ENCODE data around the gene LRRC75A. TPM values are rescaled to one million over a fixed set of nuclear protein-coding genes. Genes with fewer than 3 reads are reported as not detected.
A peak's percentile ranks its signal among the peaks of the same experiment; 100 is the strongest.

The LRRC75A gene
- total and polyA plus RNA-seq, 2 donors (not counting 3 experiments of a cell fraction or from before 2014, with no cell fraction given), result 3.7 to 6.1 TPM

GRCh38 chr17:16442594-16443510 lies 49.1 kb downstream of the LRRC75A start:
- Histone ChIP-seq H3K9ac (replicated peaks; ENCODE audit: extremely low read depth, insufficient read depth, low read length) (peak overlapping the region; percentile 44), H3K4me3 (replicated peaks in 1 of 3; ENCODE audit: insufficient read depth in 1 of 3, low read depth in 1 of 3, low read length in 3 of 3) (peak overlapping the region in 1 of 3 experiments; percentile 97), H3K27ac (ENCODE audit: insufficient read depth, low read depth, low read length) (no peak overlapping the region), H3K9me1 (replicated peaks; ENCODE audit: control insufficient read depth, extremely low read depth, insufficient read depth, low read length) (no peaks in the 10 kb centered on the region), H3K9me3 (replicated peaks; ENCODE audit: control insufficient read depth, insufficient read depth, low read length) (no peaks in the 10 kb centered on the region), H3K4me2 (ENCODE audit: insufficient read depth, low read length) (peak overlapping the region; percentile 67), H4K20me1 (replicated peaks; ENCODE audit: control insufficient read depth, extremely low read depth, insufficient read depth, low read length) (peaks cover 11% of the 10 kb centered on the region), H3K79me2 (ENCODE audit: control insufficient read depth, insufficient read depth, low read length) (peaks cover 48% of the 10 kb centered on the region), H2AFZ (ENCODE audit: low read depth, low read length) (no peak overlapping the region), H3K36me3 (ENCODE audit: control insufficient read depth in 2 of 2, extremely low read depth in 1 of 2, insufficient read depth in 2 of 2, low read length in 2 of 2) (peaks cover 32 to 50% of the 10 kb centered on the region in 2 experiments), H3K27me3 (ENCODE audit: control insufficient read depth in 2 of 2, insufficient read depth in 2 of 2, low read length in 2 of 2) (no peaks in the 10 kb centered on the region), H3K4me1 (ENCODE audit: control insufficient read depth, extremely low read depth, insufficient read depth, low read length) (peaks cover 35% of the 10 kb centered on the region)
- intact Hi-C loops (cut with micrococcal nuclease), result no loop called here
- POLR2A ChIA-PET, result interaction anchor here (0.6 to 1.2 kb wide), 2 partner anchors 10 to 62 kb away, joined by 3 to 7 read pairs; partner anchors contain the start of gene UBB
- no peak for FAIRE-seq
- dilution Hi-C loops (cut with MboI; ENCODE audit: extremely low pct_ligation_motif_present, low sequenced_read_pairs), result no loop called here
- no TSS peak for BruUV-seq (replicated peaks)
- peak; percentile 81 for TF ChIP-seq POLR2A (IDR thresholded peaks at IDR 0.05; ENCODE audit: low read depth, low read length)
- TF ChIP-seq MYC (IDR thresholded peaks at IDR 0.05; ENCODE audit: low read depth, low read length), result no peak
- peak; percentile 63 for TF ChIP-seq POLR2AphosphoS5 (IDR thresholded peaks at IDR 0.05; ENCODE audit: insufficient read depth, low read depth, low read length)
- no peak for DNase-seq (ENCODE audit: low read depth, low spot score)
- CTCF ChIA-PET, result interaction anchor here (1.6 to 6.7 kb wide), 6 partner anchors 9 to 90 kb away, joined by 4 to 33 read pairs (median 16); partner anchors contain the start of gene CENPV

DNA sequence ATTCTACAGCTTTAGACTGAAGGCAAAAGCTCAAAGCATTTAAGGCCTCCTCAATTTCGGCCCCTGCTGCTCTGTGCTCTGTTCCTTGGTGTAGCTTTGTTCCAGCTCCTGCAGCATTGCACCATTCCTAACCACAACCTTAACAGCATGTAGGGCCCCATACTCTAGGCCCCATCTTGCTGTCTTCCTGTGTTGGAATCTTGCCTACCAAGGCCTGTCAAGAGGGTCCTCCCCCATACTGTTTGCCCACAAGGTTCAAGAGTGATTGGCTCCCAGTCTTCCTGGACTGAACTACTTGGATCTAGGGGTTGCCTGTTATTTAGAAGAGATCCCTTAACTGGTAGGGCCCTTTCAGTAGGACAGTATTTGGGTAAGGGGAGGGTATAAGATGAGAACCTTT lies 49.9 kb downstream of the LRRC75A start:
- Histone ChIP-seq H4K20me1 (replicated peaks; ENCODE audit: control insufficient read depth, extremely low read depth, insufficient read depth, low read length) (peaks cover 11% of the 10 kb centered on the region), H3K4me1 (ENCODE audit: control insufficient read depth, extremely low read depth, insufficient read depth, low read length) (peaks cover 35% of the 10 kb centered on the region), H3K9ac (replicated peaks; ENCODE audit: extremely low read depth, insufficient read depth, low read length) (peak overlapping the region; percentile 44), H3K9me3 (replicated peaks; ENCODE audit: control insufficient read depth, insufficient read depth, low read length) (no peaks in the 10 kb centered on the region), H3K9me1 (replicated peaks; ENCODE audit: control insufficient read depth, extremely low read depth, insufficient read depth, low read length) (no peaks in the 10 kb centered on the region), H3K4me2 (ENCODE audit: insufficient read depth, low read length) (peak overlapping the region; percentile 67), H3K36me3 (ENCODE audit: control insufficient read depth in 2 of 2, extremely low read depth in 1 of 2, insufficient read depth in 2 of 2, low read length in 2 of 2) (peaks cover 32 to 45% of the 10 kb centered on the region in 2 experiments), H3K27me3 (ENCODE audit: control insufficient read depth in 2 of 2, insufficient read depth in 2 of 2, low read length in 2 of 2) (no peaks in the 10 kb centered on the region), H2AFZ (ENCODE audit: low read depth, low read length) (no peak overlapping the region), H3K79me2 (ENCODE audit: control insufficient read depth, insufficient read depth, low read length) (peaks cover 48% of the 10 kb centered on the region), H3K27ac (ENCODE audit: insufficient read depth, low read depth, low read length) (no peak overlapping the region), H3K4me3 (replicated peaks in 1 of 3; ENCODE audit: insufficient read depth in 1 of 3, low read depth in 1 of 3, low read length in 3 of 3) (peak overlapping the region in 1 of 3 experiments; percentile 97)
- no TSS peak for BruUV-seq (replicated peaks)
- DNase-seq (ENCODE audit: low read depth, low spot score) (no peak), FAIRE-seq (no peak)
- dilution Hi-C loops (cut with MboI; ENCODE audit: extremely low pct_ligation_motif_present, low sequenced_read_pairs) (no loop called here), intact Hi-C loops (cut with micrococcal nuclease) (no loop called here)
- CTCF ChIA-PET, result interaction anchor here (1.6 to 4.5 kb wide), 4 partner anchors 10 to 89 kb away, joined by 4 to 33 read pairs (median 22); partner anchors contain the start of gene CENPV
- POLR2A ChIA-PET, result interaction anchor here (1.1 kb wide), 1 partner anchor 61 kb away, joined by 19 read pairs; the partner anchor contains the start of gene UBB
- TF ChIP-seq, protein P1, sequence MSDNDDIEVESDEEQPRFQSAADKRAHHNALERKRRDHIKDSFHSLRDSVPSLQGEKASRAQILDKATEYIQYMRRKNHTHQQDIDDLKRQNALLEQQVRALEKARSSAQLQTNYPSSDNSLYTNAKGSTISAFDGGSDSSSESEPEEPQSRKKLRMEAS (IDR thresholded peaks at IDR 0.05; ENCODE audit: insufficient read depth, insufficient read length), result no peak
- TF ChIP-seq JUN (IDR thresholded peaks at IDR 0.05; ENCODE audit: borderline replicate concordance, insufficient read depth, insufficient read length, low read depth), result no peak
- no peak for TF ChIP-seq GATA2 (IDR thresholded peaks at IDR 0.05; ENCODE audit: insufficient read depth, insufficient read length, low read depth, low read length)
- TF ChIP-seq POLR2AphosphoS5 (IDR thresholded peaks at IDR 0.05; ENCODE audit: insufficient read depth, low read depth, low read length), result no peak
- no peak for TF ChIP-seq FOS (IDR thresholded peaks at IDR 0.05; ENCODE audit: borderline replicate concordance, insufficient read depth, low read length)
- TF ChIP-seq POLR2A (IDR thresholded peaks at IDR 0.05; ENCODE audit: low read depth, low read length), result no peak
- TF ChIP-seq, protein P2, sequence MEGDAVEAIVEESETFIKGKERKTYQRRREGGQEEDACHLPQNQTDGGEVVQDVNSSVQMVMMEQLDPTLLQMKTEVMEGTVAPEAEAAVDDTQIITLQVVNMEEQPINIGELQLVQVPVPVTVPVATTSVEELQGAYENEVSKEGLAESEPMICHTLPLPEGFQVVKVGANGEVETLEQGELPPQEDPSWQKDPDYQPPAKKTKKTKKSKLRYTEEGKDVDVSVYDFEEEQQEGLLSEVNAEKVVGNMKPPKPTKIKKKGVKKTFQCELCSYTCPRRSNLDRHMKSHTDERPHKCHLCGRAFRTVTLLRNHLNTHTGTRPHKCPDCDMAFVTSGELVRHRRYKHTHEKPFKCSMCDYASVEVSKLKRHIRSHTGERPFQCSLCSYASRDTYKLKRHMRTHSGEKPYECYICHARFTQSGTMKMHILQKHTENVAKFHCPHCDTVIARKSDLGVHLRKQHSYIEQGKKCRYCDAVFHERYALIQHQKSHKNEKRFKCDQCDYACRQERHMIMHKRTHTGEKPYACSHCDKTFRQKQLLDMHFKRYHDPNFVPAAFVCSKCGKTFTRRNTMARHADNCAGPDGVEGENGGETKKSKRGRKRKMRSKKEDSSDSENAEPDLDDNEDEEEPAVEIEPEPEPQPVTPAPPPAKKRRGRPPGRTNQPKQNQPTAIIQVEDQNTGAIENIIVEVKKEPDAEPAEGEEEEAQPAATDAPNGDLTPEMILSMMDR (IDR thresholded peaks at IDR 0.05; ENCODE audit: extremely low read depth in 1 of 2, insufficient read depth in 1 of 2, low read depth in 1 of 2, low read length in 2 of 2), result no peak
- TF ChIP-seq EZH2 (IDR thresholded peaks at IDR 0.05; ENCODE audit: borderline replicate concordance, low read depth, low read length, severe bottlenecking), result no peak
- TF ChIP-seq MYC (IDR thresholded peaks at IDR 0.05; ENCODE audit: low read depth, low read length), result no peak

Data from endothelial cell of umbilical vein (primary cell).